GM18861 (cell line): ENCODE data around the gene HIPK2.

Experiments used
- ATAC-seq: cut with Tn5 transposase; IDR thresholded peaks from one replicate; pipeline ENCODE4 v1.9.1; 2021; ENCODE audit not compliant: unreplicated experiment

HIPK2 gene

GRCh38 chr7:139753081-139753692 lies 24.6 kb downstream of the HIPK2 start:
- ATAC-seq, result no peak

- ATAC-seq, result no peak
These were observed 25.2 kb downstream of the HIPK2 start for GRCh38 chr7:139752604-139753003.

- no peak for ATAC-seq
These were observed 25.6 kb downstream of the HIPK2 start for GRCh38 chr7:139752148-139752547.

- ATAC-seq, result no peak
These were observed 27.2 kb downstream of the HIPK2 start for GRCh38 chr7:139750459-139751095.

GRCh38 chr7:139749545-139749944 lies 28.3 kb downstream of the HIPK2 start:
- ATAC-seq, result no peak

- no peak for ATAC-seq
These were observed 28.9 kb downstream of the HIPK2 start for GRCh38 chr7:139748941-139749340.

GRCh38 chr7:139748373-139748765 lies 29.4 kb downstream of the HIPK2 start:
- ATAC-seq, result no peak

GRCh38 chr7:139747662-139748372 lies 30.0 kb downstream of the HIPK2 start:
- no peak for ATAC-seq

- no peak for ATAC-seq
These were observed 31.1 kb downstream of the HIPK2 start for GRCh38 chr7:139746652-139747051.

- ATAC-seq, result no peak
These were observed 32.1 kb downstream of the HIPK2 start for GRCh38 chr7:139745678-139746143.

GRCh38 chr7:139744768-139745677 lies 32.8 kb downstream of the HIPK2 start:
- ATAC-seq, result no peak

- no peak for ATAC-seq
These were observed 33.6 kb downstream of the HIPK2 start for GRCh38 chr7:139743967-139744767.

- no peak for ATAC-seq
These were observed 34.4 kb downstream of the HIPK2 start for GRCh38 chr7:139743267-139743966.

- ATAC-seq, result no peak
These were observed 35.9 kb downstream of the HIPK2 start for GRCh38 chr7:139741789-139742344.

- ATAC-seq, result no peak
These were observed 36.6 kb downstream of the HIPK2 start for GRCh38 chr7:139741239-139741638.

- ATAC-seq, result no peak
These were observed 37.8 kb downstream of the HIPK2 start for GRCh38 chr7:139739863-139740597.

- no peak for ATAC-seq
These were observed 39.0 kb downstream of the HIPK2 start for GRCh38 chr7:139738772-139739171.

GRCh38 chr7:139738101-139738489 lies 39.7 kb downstream of the HIPK2 start:
- no peak for ATAC-seq
